Activated T-cell treated with anti-CD3 and anti-CD28 coated beads, Interleukin-2, amount 50 U/mL, for 72 hours (primary cell): ENCODE results near the gene AGGF1. TPM values are rescaled to one million over a fixed set of nuclear protein-coding genes. Genes with fewer than 3 reads are reported as not detected.
"Not testable (repeated sequence)": the region's sequence is repeated elsewhere in the genome, so short reads cannot be mapped to it uniquely, and the experiment has no call there.

Source experiments
- ATAC-seq, 2 donors: fragments of 150-1000 bp; cut with Tn5 transposase; replicated peaks in 1 of 2; 2 replicates each; pipeline ENCODE4 v1.10.0; 2021; ENCODE audit warnings: moderate library complexity in 2 of 2, mild to moderate bottlenecking in 1 of 2
- DNase-seq, 2 donors: peaks; one replicate each; pipeline ENCODE4 v3.0.0; 2021 to 2022; ENCODE audit warnings: mixed read lengths in 1 of 2
- H3K27ac Mint-ChIP-seq: one replicate; pipeline ENCODE4 v1.8.0; 2022; ENCODE audit warnings: mild to moderate bottlenecking, moderate library complexity, mixed read lengths
- H3K27me3 Mint-ChIP-seq: one replicate; pipeline ENCODE4 v1.8.0; 2022; ENCODE audit warnings: low read depth, mixed read lengths
- H3K36me3 Mint-ChIP-seq, 2 donors: one replicate each; pipeline ENCODE4 v1.8.0; 2022; ENCODE audit warnings: mixed read lengths in 2 of 2, mild to moderate bottlenecking in 1 of 2; ENCODE audit not compliant: insufficient read depth in 2 of 2
- H3K4me1 Mint-ChIP-seq: one replicate; pipeline ENCODE4 v1.8.0; 2022; ENCODE audit warnings: low read depth, mixed read lengths
- H3K4me3 Mint-ChIP-seq, 2 donors: one replicate each; pipeline ENCODE4 v1.8.0; 2022; ENCODE audit warnings: mild to moderate bottlenecking in 2 of 2, mixed read lengths in 2 of 2, moderate library complexity in 2 of 2
- H3K9me3 Mint-ChIP-seq, 2 donors: one replicate each; pipeline ENCODE4 v1.8.0; 2022; ENCODE audit warnings: mixed read lengths in 2 of 2
- total RNA-seq, 2 donors: library from RNA; stranded (reverse); gene quantifications; one replicate each; pipeline ENCODE4 v1.2.3, GENCODE V29; 2022

Gene AGGF1, protein sequence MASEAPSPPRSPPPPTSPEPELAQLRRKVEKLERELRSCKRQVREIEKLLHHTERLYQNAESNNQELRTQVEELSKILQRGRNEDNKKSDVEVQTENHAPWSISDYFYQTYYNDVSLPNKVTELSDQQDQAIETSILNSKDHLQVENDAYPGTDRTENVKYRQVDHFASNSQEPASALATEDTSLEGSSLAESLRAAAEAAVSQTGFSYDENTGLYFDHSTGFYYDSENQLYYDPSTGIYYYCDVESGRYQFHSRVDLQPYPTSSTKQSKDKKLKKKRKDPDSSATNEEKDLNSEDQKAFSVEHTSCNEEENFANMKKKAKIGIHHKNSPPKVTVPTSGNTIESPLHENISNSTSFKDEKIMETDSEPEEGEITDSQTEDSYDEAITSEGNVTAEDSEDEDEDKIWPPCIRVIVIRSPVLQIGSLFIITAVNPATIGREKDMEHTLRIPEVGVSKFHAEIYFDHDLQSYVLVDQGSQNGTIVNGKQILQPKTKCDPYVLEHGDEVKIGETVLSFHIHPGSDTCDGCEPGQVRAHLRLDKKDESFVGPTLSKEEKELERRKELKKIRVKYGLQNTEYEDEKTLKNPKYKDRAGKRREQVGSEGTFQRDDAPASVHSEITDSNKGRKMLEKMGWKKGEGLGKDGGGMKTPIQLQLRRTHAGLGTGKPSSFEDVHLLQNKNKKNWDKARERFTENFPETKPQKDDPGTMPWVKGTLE
- total RNA-seq: 10 to 100 TPM; 19.1 to 22.8 TPM

GRCh38 chr5:77030097-77031071, at the start of gene AGGF1:
AGGF1 (plus strand) TSS chr5:77030404; CDS start chr5:77030767, 363 bp downstream.
- DNase-seq: peak; percentile 92 to 94
- Mint-ChIP-seq H3K27ac (peak within 1 kb of the TSS; percentile 94), H3K27me3 (no peaks in the 10 kb centered on the region), H3K9me3 (peaks cover 7 to 11% of the 10 kb centered on the region in 2 donors), H3K36me3 (peaks cover 17 to 21% of the 10 kb centered on the region in 2 donors), H3K4me3 (peak within 1 kb of the TSS; percentile 91 to 97), H3K4me1 (peaks cover 29% of the 10 kb centered on the region)
- ATAC-seq: peak; percentile 99

- DNase-seq: no peak
- no peak for ATAC-seq
- Mint-ChIP-seq H3K4me1 (no peaks in the 10 kb centered on the region), H3K36me3 (no peaks in the 10 kb centered on the region), H3K27me3 (peaks cover 7% of the 10 kb centered on the region), H3K9me3 (no peaks in the 10 kb centered on the region), H3K4me3 (no peak overlapping the region), H3K27ac (no peak overlapping the region)
Observed at GRCh38 chr5:76980518-76981144, 49.6 kb upstream of the AGGF1 start.

- no peak for ATAC-seq
- Mint-ChIP-seq H3K9me3 (no peaks in the 10 kb centered on the region), H3K36me3 (no peaks in the 10 kb centered on the region), H3K4me1 (no peaks in the 10 kb centered on the region), H3K27me3 (peaks cover 7% of the 10 kb centered on the region), H3K27ac (no peak overlapping the region), H3K4me3 (no peak overlapping the region)
- DNase-seq: no peak
Observed at GRCh38 chr5:76982450-76982849, 47.8 kb upstream of the AGGF1 start.

DNA sequence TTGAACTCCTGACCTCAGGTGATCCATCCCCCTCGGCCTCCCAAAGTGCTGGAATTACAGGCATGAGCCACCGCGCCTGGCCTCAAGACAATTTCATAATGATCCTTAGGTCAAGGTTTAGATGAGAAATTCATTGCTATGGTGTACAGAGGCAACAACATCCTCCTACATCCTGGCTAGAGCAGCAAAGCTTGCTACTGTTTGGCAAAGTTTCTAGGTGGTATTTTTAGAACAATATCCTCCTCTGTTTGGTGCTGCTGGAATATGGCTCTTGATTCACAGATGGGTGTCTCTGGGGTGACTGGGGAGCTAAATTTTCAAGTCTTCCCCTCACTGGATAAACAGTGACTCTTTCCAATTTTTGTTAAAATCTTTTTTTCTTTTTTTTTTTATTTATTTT, 46.7 kb upstream of the AGGF1 start:
- no peaks in the 10 kb centered on the region for H3K36me3 Mint-ChIP-seq
- peaks cover 7% of the 10 kb centered on the region for H3K27me3 Mint-ChIP-seq
- no peak overlapping the region for H3K27ac Mint-ChIP-seq
- no peaks in the 10 kb centered on the region for H3K9me3 Mint-ChIP-seq
- ATAC-seq: no peak
- DNase-seq: no peak
- no peak overlapping the region for H3K4me3 Mint-ChIP-seq
- H3K4me1 Mint-ChIP-seq: no peaks in the 10 kb centered on the region

GRCh38 chr5:76986825-76987526, 43.2 kb upstream of the AGGF1 start:
- H3K27ac Mint-ChIP-seq: no peak overlapping the region
- H3K4me3 Mint-ChIP-seq: no peak overlapping the region

GRCh38 chr5:76990899-76991459, 39.2 kb upstream of the AGGF1 start:
- peaks cover under 1% of the 10 kb centered on the region for H3K27me3 Mint-ChIP-seq
- H3K4me1 Mint-ChIP-seq: peaks cover 4% of the 10 kb centered on the region
- no peak for DNase-seq
- ATAC-seq: no peak
- H3K36me3 Mint-ChIP-seq: no peaks in the 10 kb centered on the region
- H3K4me3 Mint-ChIP-seq: no peak overlapping the region
- H3K9me3 Mint-ChIP-seq: no peaks in the 10 kb centered on the region
- H3K27ac Mint-ChIP-seq: no peak overlapping the region

More at GRCh38 chr5:76986825-76987526, 43.2 kb upstream of the AGGF1 start:
- no peaks in the 10 kb centered on the region for H3K9me3 Mint-ChIP-seq
- no peaks in the 10 kb centered on the region for H3K36me3 Mint-ChIP-seq
- H3K27me3 Mint-ChIP-seq: peaks cover 6% of the 10 kb centered on the region
- no peaks in the 10 kb centered on the region for H3K4me1 Mint-ChIP-seq
- no peak for DNase-seq
- no peak for ATAC-seq

DNA sequence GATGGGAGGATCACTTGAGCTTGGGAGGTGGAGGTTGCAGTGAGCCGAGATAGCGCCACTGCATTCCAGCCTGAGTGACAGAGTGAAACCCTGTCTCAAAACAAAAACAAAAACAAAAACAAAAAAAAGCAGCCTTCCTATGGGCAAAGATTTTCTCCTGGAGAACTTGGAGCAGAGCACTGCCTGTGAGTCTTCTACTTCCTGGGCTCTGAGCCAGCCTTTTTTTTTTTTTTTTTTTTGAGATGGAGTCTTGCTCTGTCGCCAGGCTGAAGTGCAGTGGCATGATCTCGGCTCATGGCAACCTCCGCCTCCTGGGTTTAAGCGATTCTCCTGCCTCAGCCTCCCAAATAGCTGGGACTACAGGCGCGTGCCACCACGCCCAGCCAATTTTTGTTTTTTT, 36.8 kb upstream of the AGGF1 start:
- H3K27ac Mint-ChIP-seq, H3K9me3 Mint-ChIP-seq, H3K4me1 Mint-ChIP-seq, ATAC-seq, DNase-seq, H3K4me3 Mint-ChIP-seq, H3K36me3 Mint-ChIP-seq: not testable (repeated sequence)
- H3K27me3 Mint-ChIP-seq: peaks cover 11% of the 10 kb centered on the region

GRCh38 chr5:76994337-76994736, 35.9 kb upstream of the AGGF1 start:
- ATAC-seq (no peak), DNase-seq (no peak)
- H3K9me3 Mint-ChIP-seq: no peaks in the 10 kb centered on the region
- peaks cover 11% of the 10 kb centered on the region for H3K27me3 Mint-ChIP-seq
- H3K36me3 Mint-ChIP-seq: no peaks in the 10 kb centered on the region
- no peak overlapping the region for H3K4me3 Mint-ChIP-seq
- H3K4me1 Mint-ChIP-seq: peaks cover 4% of the 10 kb centered on the region
- H3K27ac Mint-ChIP-seq: no peak overlapping the region

DNA sequence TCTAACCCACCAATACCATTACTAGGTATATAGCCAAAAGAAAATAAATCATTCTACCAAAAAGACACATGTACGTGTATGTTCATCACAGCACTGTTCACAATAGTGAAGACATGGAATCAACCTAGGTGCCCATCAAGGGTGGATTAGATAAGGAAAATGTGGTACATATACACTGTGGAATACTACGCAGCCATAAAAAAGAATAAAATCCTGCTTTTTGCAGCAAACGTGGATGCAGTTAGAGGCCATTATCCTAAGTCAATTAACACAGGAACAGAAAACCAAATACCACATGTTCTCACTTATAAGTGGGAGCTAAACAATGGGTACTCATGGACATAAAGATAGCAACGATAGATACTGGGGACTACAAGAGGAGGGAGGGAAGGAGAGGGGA, 32.0 kb upstream of the AGGF1 start:
- not testable (repeated sequence) for ATAC-seq, H3K9me3 Mint-ChIP-seq, H3K4me3 Mint-ChIP-seq, H3K4me1 Mint-ChIP-seq, H3K36me3 Mint-ChIP-seq, H3K27ac Mint-ChIP-seq, DNase-seq
- peaks cover 11% of the 10 kb centered on the region for H3K27me3 Mint-ChIP-seq

DNA sequence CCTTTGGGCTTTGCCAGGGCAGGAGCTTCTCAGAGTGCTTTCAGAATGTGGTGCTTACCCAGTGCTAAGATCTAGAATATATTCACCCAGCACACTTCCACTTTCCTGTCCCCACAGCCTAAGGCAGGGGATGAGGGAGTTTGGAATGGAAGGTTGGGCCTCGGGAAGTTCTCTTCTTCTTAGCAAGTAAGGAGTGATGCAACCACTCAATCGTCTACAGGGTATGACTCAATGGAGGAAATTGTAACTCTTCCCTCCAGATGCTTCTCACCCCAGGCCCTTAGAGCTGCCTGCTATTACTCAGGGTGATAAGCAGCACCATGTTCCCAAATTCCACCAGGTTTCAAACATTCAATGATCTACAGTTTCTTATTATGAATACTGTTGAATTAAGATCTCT, 30.8 kb upstream of the AGGF1 start:
- peaks cover 18% of the 10 kb centered on the region for H3K27me3 Mint-ChIP-seq
- no peaks in the 10 kb centered on the region for H3K9me3 Mint-ChIP-seq
- DNase-seq (no peak), ATAC-seq (no peak)
- H3K4me1 Mint-ChIP-seq: no peaks in the 10 kb centered on the region
- no peak overlapping the region for H3K27ac Mint-ChIP-seq
- no peak overlapping the region for H3K4me3 Mint-ChIP-seq
- H3K36me3 Mint-ChIP-seq: no peaks in the 10 kb centered on the region

GRCh38 chr5:77003246-77003645, 27.0 kb upstream of the AGGF1 start:
- no peak overlapping the region for H3K4me3 Mint-ChIP-seq
- H3K27ac Mint-ChIP-seq: no peak overlapping the region
- no peak for DNase-seq
- ATAC-seq: no peak
- peaks cover 37% of the 10 kb centered on the region for H3K27me3 Mint-ChIP-seq
- H3K4me1 Mint-ChIP-seq: no peaks in the 10 kb centered on the region
- no peaks in the 10 kb centered on the region for H3K36me3 Mint-ChIP-seq
- no peaks in the 10 kb centered on the region for H3K9me3 Mint-ChIP-seq

DNA sequence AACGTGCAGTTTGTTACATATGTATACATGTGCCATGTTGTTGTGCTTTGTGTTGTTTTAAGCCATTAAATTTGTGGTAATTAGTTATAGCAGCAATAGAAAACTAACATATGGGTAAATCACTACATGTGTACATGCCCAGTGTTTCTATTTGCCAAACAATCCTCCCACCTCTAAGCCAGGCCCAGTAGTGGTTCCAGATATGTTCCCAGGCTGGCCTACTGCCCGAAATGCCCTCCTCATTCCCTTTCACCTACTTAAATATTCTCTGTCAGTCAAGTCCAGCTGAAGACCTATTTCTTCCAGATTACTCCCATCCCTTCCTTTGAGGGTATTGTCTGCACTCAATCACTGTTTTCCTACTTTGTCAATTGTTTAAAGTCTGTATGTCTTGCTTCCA, 24.1 kb upstream of the AGGF1 start:
- Mint-ChIP-seq H3K27ac (no peak overlapping the region), H3K4me1 (no peaks in the 10 kb centered on the region), H3K9me3 (no peaks in the 10 kb centered on the region), H3K27me3 (peaks cover 38% of the 10 kb centered on the region), H3K4me3 (no peak overlapping the region), H3K36me3 (no peaks in the 10 kb centered on the region)
- ATAC-seq (no peak), DNase-seq (no peak)
